GM18505 (cell line): ENCODE data around the gene JADE2.

Experiments used
- ATAC-seq: cut with Tn5 transposase; IDR thresholded peaks from one replicate; pipeline ENCODE4 v1.9.1; 2021; ENCODE audit not compliant: unreplicated experiment
- POLR2A ChIP-seq: IDR thresholded peaks from 4 replicates; pipeline ENCODE4 v1.6.1; 2011; ENCODE audit warnings: borderline replicate concordance; ENCODE audit not compliant: insufficient read depth, insufficient read length; ENCODE audit errors: extremely low read depth

Gene JADE2

DNA sequence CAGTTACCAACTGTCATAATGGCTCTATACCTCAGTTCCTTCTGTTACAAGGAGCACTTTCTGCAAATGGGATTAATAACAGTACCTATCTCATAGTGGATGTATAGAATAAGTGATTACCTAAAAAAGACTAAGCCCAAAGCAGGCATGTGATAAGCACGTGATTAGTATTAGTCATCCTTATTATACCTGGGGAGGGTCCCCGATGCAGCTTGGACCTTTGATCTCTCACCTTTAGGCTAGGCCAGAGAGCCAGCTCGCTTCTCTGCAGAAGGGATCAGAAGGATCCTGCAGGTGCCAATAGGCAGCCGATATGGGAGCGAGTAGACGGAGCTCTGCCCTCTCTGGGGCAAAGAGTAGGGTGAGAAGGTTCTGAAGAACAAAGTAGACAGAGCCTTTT is 4.0 kb downstream of the JADE2 start:
- no peak for TF ChIP-seq POLR2A
- no peak for ATAC-seq

DNA sequence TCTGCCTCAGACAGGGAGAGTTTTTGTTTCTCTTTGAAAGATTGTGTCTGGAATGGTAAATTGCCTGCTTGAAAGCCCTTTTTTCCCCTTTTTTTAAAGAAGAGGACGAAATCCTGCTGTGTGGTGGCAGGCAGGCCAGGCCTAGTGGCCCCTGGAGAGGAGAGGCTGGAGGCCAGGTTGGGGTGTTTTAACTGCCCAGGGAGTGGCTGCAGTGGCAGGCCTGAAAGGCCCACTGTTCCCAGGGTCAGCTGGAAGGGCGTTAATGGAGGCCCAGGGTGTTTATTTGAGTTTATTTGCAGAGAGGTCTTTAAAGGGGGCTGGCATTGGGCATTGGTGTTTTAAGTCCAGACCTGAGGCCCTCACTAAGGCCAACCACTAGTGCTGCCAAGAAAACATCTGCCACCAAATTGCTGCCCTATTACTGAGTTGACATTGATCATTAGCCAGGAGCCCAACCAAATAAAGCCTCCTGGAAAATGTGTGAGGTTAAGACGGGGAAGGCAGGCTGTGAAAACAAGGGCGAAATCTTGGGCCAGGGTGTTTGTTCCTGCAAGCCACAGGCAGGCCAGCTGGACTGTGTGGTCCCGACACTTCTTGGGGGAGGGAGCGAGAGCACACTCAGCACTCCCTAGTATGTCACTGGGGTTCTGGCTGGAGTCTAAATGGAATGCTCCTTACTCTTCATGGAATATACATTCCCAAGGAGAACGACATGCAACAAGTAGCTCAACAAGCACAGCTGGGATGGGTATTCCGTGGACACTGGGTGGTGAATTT is 5.0 kb downstream of the JADE2 start:
- TF ChIP-seq POLR2A, result no peak

DNA sequence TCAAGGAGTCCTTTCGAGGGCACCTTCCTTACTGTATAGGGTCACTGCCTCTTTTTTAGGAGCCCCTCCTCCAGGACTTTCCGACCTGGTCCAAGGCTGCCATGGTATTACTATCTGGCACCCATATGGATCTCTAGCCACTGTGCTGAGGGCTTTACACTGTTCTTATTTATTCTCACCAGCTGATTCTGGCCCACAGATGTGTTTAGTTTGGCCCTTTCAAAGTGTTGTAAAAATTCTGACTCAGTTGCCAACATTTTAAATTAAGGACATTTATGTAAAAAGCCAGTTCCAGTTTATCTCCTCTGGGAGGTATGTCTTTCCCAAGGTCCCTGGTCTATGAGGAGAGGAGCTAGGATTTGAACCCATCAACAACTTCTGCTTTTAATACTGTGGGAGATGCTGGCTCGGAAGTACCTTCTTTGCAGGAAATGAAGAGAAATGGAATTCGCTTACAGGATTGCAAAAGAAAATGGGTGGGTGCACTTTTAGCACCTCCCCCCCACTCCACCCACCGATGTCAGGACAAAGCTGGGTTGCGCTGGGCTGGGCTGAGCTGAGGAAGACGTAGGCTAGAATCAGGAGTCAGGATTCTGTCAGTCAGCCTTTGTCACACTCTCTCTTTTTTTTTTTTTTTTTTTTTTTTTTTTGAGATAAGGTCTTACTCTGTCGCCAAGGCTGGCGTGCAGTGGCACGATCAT is 7.8 kb downstream of the JADE2 start:
- TF ChIP-seq POLR2A, result no peak
- no peak for ATAC-seq

More for the DNA sequence above, 5.0 kb downstream of the JADE2 start:
- no peak for ATAC-seq

DNA sequence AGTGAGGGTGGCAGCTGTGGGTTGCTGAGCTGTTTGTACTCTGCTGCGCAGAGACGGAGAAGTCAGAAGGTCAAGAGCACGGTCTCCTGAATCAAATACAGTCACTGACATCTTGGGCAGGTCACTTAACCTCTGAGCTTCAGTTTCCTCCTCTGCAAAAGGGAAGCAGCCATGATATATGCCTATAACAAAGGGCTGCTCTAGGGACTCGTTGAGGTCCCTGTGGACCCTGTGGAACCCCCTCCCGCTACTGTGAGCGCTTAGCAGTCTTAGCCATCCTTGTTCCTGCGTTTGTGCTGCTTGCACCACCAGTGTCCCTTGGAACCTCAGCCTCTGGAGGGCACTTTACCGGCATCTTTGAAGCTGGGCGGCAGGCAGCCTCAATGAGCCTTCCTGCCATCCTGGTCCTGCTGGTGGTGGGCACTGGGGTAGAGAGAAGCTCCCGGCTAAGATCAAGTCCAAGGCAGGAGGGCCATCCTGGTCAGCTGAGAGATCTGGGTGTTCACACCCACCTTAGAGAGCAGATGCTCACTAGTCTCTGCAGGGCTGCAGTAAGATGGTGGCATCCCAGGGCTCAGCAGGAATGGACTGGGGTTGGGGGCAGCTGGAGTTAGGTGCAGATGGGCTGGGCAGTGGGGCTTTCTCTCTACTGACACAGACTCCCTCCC is 8.7 kb downstream of the JADE2 start:
- ATAC-seq, result no peak
- no peak for TF ChIP-seq POLR2A

DNA sequence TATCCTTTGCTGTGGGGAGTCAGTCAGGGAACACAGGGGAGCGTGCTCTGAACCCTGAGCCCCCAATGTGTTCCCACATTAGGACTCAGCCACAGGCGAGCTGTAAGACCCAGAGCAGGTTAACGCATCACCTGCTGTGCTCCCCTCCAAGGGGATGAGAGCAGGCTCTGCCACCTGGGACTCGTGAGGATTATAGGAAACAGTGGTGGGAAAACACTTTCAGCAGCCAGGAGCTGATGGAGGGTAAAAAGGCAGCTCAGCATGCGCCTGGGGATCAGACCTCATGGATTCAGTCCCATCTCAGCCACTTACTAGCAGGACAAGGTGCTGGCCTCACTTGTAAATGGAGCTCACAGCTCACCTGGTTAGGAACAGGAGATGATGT is 9.2 kb downstream of the JADE2 start:
- TF ChIP-seq POLR2A, result no peak
- no peak for ATAC-seq

DNA sequence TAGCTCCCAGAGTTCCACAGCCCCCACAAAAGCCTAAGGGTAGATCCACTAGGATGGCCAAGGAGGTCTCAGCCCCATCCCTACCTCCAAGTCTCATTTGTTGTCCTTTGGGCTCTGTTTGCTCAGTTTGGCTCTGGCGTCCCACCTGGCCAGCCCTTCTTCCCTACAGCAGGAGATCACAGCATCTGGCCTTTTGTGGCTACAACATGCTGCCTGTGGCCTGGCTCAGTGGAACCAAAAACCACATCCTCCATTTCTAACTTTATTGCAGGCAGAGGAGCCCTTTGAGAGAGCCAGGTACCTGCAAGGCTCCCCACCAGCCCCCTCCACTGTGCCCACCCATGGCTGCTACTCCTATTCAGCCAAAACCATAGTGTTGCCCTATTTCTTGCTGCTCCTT is 11.4 kb downstream of the JADE2 start:
- TF ChIP-seq POLR2A, result no peak
- ATAC-seq, result no peak

DNA sequence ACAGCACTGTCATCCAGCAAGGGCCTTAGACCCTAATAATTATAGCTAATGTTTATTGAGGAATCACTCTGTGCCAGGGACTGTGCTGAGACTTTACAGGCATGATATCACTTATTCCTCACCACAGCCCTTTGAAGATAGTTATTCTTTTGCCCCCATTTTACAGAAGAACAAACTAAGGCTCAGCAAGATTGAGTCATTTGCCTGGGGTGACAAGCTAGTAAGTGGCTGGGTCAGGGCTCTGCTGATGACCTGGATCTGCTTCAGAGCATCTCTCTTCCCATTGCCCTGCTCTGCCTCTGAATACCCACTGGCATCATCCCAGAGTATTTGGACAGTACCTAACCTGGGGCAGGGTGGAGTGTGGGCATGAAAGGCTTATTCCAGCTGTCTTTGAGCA is 11.8 kb downstream of the JADE2 start:
- TF ChIP-seq POLR2A, result no peak
- no peak for ATAC-seq

DNA sequence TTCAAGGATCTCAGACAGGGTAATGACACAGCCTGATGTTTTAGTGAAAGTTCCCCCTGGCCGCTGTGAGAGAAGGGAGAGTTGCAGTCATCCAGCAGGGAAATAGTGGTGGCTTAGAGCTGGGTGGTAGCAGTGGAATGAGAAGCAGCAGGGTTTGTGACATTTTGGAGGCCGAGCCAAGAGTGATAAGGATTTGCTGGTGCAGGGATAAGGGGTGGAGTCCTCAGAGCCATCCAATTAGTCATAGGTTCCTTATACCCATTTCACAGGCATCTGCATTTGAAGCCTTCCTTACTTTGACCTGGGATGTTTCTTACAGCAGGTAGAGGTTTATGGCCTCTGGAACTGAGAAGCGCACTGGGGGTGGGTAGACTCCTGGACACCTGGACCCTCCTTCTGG is 12.8 kb downstream of the JADE2 start:
- ATAC-seq, result no peak
- TF ChIP-seq POLR2A, result no peak

DNA sequence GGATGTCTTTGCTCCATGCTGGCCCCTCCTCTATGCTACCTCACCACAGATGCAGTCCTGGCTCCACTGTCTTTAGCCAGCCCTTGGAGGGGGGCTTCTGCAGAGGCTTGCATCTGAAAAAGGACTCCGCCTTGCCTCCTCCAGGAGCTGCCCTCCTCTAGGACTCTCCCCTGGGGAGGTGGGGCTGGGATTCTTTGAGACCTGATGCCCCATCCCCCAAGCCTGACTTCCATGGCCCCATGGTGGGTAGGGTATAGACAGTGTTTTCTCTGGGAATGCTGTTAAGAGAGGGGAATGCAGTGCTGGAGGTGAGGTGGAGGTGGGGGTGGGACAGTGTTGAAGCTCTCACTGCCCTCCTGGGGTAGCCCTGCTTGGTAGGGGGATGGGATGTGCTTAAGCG is 14.3 kb downstream of the JADE2 start:
- no peak for ATAC-seq
- no peak for TF ChIP-seq POLR2A

DNA sequence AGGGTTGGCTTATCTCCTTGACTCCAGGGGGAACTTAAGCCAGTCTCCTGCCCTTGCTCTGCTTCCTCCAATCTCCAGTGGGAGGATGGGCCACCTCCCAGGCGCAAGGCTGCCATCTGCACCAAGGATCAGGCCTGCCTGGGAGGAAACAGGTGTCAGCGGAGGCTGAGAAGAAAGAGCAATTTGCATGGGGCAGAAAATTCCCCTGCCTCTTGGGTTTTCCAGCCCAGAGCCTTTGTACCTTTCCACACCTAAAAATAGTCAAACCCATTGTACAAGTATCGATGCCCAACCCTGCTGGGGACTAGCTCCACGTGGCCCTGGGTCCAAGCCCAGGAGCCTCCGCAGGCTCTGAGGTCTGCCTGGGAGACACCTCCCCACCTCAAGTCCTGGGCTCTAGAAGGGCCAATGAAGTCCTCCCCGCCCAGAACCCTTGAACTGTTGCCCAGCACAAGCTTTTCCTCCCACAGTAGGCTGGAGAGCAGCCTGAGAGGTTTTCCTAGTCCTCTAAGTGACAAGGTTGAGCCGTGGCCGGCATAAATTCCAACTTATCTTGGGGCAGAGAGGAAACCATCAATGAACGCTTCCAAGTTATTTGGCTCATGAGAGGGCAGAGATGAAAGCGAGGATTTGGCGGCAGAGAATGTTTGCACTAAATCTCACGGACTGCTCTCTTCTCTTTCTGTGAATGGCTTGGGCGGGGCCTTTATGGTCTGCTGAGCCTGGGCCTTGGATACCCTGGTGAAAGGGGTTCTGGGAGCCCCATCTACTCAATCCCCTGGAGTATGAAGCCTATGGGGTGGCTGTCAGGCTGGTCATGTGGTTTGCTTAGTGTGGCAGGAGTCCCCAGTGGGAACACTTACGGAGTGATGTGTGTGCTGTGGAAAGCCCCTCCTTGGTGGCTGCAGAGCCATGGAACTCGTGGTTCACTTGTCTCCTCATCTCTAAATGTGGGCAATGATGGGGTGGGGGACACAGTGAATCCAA is 15.6 kb downstream of the JADE2 start:
- ATAC-seq, result no peak
- peak; percentile 24 for TF ChIP-seq POLR2A

DNA sequence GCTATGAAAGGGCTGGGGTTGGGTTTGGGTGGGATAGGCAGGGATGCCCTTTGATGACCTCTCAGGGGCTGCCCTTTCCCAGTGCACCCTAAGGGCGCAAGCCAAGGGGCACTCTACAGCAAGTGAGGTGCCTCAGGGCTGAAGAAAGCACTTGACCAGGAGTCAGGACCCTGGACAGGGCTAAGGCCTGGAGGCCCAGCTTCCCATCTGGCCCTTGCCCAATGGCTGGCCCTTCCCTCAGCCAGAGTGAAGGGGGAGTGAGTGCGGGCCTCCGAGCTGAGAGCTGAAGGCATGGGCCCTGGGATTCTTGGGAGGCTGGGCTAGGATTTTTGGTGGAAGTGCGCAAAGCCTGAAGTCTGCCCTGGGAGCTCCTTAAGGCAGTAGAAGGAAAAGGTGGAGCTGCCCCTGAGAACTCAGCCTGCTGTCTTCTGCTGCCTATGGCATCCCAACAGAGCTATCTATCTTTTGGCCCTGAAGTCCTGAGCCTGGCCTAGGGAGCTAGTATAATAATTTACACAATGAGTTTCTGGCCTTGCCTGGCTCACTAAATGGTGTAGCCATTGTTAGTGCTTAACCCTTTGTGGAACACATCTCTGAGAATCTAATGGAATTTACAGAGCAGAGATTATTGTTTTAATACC is 16.4 kb downstream of the JADE2 start:
- ATAC-seq, result no peak
- no peak for TF ChIP-seq POLR2A

DNA sequence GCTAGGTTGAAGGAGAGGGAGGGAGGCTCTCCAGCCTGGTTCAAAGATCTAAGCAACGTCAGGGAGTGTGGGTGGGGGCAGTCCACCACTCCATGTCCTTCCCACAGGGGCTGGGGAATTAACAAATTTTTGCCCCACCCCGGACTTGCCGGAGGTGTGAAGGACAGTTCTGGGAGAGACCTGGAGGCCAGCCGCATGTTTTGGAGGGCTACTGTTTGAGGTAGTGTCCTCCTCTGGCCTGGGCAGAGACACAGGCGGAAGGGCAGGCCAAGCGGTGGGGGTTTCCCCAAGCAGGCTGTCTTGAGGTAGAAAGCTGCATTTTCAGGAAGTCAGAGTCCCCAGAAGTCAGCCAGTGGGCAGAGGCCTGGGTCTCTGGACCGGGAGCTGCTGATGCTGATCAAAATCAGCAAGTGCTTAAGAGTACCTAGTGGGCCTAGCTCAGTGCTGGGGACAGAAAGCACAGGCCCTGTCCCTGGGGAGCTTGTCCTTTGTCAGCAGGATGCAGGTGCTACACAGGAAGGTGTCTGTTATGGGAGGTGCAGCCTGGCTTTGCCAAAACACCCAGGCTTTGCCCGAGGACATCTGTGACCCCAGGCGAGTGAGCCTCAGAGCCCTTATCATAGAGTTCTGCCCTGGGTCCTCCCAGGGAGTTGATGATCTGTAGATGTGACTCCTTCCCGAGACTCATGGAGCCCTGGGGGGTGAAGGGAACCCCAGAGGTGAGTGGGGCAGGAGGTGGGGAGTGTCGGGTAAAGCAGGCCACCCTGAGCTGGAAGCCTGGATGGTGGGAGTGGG is 18.5 kb downstream of the JADE2 start:
- TF ChIP-seq POLR2A, result peak; percentile 77
- ATAC-seq, result peak; percentile 49

DNA sequence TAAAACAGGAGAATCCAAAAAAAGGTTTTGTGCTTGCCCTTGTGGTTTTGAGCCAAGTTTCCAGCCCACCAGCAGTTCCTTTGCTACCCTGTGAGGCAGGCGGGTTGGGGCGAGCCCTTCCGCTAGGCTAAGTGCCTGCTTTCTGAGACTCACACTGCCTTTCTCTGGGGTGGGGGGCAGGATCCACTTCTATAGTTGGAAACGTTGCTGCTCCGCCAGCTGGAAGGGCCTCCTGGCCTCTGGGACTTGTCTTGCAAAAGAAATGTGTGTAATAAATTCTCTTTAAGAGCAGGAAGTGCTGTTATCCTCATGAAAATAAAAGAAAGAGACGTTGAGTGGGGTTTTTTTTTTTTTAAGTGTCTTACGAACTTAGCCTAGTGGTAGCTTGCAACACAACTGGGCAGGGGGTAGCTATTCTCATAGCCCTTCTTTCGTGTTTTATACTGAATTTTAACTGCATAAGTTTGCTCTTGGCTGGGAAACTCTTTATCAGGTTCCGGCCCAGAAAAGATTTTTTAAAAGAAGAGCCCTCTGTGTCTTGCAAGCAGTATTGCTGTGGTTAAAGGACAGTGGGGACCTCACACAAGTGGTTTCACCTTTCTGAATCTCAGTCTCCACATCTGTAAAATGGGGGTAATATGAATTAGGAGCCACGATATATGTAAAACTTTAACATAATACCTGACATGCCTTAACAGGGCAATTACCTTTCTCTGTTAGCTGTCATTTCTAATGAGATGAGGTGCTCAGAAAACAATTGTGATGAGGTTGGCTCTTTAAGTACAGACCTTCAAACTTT is 19.8 kb downstream of the JADE2 start:
- ATAC-seq, result no peak
- TF ChIP-seq POLR2A, result no peak
